DMS53 treated with DMSO at 0.1 percent for 48 hours (cell line): ENCODE measurements around the gene SELPLG.
"Not testable (repeated sequence)": the region's sequence is repeated elsewhere in the genome, so short reads cannot be mapped to it uniquely, and the experiment has no call there.

Experiments
- DNase-seq: peaks from one replicate; lab custom pipeline; 2025; ENCODE audit not compliant: unreplicated experiment; lab: John Stamatoyannopoulos, UW

SELPLG gene

GRCh38 chr12:108592033-108592909, 41.4 kb downstream of the SELPLG start:
- no peak for DNase-seq

DNA sequence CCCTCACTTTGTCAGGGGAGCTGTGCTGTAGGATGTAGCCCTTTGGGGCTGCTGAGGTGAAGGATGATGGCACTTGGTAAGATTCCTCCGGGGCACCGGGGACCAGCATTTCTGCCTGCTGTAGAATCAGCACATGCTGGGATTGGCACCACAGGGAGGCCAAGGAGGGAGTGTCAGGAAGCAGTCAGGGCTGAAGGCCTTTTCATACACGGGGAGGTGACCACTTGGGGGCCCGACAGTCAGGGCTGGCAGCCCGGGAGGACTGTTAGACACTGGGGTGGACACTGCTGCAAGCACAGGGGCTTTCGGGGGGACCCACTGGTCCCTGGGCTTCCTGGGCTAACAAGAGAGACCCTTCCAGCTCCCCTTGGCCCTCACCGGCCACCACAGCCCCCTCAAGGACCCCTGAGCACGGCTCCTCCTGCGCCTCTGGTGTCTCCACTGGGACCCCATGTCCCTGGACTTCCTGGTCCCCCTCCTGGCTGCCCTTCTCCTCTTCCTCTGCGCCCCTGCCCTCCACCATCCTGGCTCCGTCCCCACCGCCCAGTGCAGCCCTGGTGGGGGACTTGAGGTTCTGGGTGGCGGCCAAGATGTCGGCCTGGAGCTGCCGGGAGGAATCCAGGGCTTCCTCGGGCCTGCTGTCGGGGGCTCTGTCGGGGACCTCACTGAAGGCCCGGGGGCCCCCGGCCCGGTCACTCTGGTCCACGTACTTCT, 42.3 kb downstream of the SELPLG start:
- DNase-seq: no peak

DNA sequence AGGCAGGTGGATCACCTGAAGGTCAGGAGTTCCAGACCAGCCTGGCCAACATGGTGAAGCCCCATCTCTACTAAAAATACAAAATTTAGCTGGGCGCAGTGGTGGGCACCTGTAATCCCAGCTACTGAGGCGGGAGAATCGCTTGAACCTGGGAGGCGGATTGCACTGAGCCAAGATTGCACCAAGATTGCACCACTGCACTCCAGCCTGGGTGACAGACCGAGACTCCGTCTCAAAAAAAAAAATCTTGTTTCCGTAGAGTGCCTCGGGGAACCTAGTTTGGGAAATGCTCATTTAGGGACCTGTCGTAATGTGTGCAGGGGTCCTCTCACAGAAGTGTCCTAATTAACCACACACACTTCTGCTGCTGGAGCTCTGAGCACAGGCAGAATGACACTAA, 43.2 kb downstream of the SELPLG start:
- DNase-seq: not testable (repeated sequence)

DNA sequence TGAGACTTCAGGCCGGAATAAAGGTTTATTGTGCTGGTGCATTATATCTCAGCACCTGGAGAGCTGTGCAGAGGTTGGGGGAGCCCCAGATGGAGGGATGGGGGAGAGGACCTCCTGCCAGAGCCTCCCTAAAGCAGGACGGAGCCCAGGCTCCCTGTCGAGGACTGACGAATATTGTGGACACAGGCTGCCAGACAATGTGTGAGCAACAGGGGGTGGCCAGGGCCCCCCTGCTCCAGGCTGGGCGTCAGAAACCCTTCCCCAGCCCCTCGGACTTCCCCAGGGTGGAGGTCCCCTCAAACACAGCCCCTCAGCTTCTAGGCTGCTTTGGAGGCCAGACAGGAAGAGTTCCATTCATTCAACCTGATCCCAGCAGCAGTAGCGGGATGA, 43.9 kb downstream of the SELPLG start:
- no peak for DNase-seq

GRCh38 chr12:108589028-108589839, 44.5 kb downstream of the SELPLG start:
- DNase-seq: no peak

GRCh38 chr12:108587826-108588225, 45.9 kb downstream of the SELPLG start:
- DNase-seq: no peak

DNA sequence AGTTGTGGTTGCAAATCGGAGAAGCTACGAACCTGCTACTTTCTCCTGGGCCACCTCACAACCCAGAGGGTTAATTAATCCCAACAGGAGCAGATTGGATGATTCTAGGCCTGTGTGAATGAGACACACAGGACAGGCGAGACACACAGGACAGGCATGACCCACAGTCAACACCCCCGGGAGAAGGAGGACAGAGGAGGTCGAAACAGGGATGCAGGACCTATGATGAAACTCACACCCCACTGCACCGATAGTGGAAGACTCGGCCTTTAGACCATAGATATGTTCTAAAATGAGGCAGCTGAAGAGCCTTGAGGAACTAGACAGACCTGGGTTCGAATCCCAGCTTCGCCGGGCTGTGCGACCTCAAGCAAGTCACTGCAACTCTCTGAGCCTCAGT, 47.4 kb downstream of the SELPLG start:
- no peak for DNase-seq

DNA sequence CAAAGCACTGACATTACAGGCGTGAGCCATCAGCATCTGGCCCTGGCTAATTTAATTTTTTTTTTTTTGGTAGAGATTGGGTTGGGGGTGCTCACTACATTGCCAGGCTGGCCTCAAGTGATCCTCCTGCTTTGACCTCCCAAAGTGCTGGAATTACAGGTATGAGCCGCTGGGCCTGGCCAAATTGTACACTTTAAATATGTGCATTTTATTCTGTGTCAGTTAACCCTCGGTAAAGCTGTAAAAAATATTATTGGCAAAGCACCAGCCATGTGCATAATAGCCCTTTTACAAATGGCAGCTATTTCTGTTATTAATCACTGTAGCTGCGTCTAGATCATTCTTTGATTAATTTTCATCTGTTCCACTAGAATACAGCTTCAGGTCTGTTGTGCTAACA, 47.8 kb downstream of the SELPLG start:
- no peak for DNase-seq

GRCh38 chr12:108584456-108585065, 49.1 kb downstream of the SELPLG start:
- DNase-seq: no peak

- DNase-seq: no peak
These were observed 49.7 kb downstream of the SELPLG start for GRCh38 chr12:108583991-108584390.

DNA sequence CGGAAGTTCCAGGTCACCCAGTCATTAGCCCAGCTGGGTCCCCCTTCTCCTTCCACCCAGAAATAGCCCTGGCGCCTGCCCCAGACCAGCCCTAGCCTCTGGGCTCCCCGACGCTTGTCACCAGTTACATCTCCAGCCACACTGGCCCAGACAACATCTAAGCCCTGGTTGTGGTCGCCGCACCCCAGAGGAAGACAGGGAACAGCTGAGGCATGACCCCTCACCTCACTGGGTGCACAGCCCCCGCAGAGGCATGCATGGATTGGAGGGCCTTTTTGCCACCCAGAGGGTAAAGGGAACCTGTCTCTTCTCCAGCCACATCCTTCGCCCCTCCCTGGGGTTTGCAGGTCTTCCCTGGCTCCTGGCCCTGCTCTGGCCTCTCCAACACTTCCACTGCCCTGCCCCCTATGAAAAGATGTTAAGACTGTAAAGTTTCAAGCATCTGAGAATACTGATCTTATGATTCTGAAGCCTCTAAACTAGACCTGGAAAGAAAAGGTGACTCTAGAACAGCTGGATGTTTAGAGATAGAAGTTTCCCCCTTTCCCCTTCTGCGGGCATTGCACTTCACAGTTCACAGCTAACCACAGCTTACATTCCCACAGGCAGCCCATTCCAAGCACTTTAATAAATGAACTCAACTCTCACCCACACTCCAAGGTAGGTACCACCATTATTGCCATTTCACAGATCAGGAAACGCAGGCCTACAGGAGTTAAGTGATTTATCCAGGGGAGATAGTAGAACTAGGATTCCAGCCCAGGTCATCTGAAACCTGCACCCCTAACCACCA, 50.5 kb downstream of the SELPLG start:
- DNase-seq: no peak

DNA sequence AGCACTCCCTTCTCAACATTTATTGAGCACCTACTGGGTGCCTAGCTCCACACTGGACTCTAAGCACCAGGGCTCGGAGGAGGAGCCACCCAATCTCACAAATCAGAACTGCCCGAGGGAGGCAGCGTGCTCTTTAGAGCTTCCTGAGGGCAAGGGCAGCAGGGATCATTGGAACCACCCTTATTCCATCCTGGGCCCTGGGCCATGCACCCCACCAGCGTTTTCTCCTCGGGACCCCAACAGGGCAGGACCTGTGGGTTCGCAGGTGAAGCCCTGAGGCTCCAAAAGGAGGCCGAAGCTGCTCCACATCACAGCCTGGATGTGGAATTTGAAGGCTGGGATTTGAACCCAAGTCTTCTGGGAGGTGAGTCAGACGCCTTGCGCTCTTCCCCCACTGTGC, 51.2 kb downstream of the SELPLG start:
- DNase-seq: no peak

GRCh38 chr12:108581311-108582227, 52.1 kb downstream of the SELPLG start:
- DNase-seq: no peak

DNA sequence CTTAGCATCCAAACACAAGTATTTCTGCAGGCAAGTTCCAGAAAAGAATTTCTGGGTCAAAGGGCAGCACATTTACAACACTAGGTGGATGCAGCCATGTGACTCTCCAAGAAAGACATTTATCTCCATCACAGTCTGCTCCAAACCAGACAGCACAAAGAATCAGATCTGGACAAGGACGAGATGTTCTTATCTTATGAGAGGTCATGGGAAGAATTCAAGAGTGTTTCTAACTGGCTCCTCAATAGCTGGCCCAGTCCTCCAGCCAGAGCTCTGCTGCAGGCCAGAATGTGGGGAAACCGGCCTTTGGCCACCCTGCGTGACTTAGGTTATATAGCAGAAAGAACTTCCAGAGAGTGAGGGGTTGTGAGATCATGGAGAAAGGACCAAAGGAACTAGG, 53.2 kb downstream of the SELPLG start:
- no peak for DNase-seq

- DNase-seq: no peak
These were observed 54.9 kb downstream of the SELPLG start for GRCh38 chr12:108578813-108579212.

- DNase-seq: no peak
These were observed 55.4 kb downstream of the SELPLG start for GRCh38 chr12:108578264-108578663.

DNA sequence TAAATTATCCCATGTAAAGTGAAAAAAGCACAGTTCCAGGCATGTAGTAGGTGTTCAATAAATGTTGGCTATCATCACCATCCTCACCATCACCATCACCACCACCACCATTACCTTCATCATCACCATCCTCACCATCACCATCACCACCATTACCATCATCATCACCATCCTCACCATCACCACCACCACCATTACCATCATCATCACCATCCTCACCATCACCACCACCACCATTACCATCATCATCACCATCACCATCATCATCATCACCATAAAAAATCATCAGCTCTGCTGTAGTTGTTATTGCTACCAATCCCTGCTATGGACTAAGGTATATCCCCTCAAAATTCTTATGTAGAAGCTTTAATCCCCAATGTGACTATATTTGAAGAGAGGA, 56.2 kb downstream of the SELPLG start:
- no peak for DNase-seq

GRCh38 chr12:108576660-108577234, 56.9 kb downstream of the SELPLG start:
- DNase-seq: no peak
